ENCODE results near the gene DIPK1B.
"Not testable (repeated sequence)": the region's sequence is repeated elsewhere in the genome, so short reads cannot be mapped to it uniquely, and the experiment has no call there.

The DIPK1B gene

GRCh38 chr9:136754059-136754572 is 41.7 kb downstream of the DIPK1B start:
- ATAC-seq (ENCODE audit: insufficient read depth, low read depth): no peak
- Histone ChIP-seq H3K9me3 (ENCODE audit: insufficient read depth, low read length, severe bottlenecking) (no peaks in the 10 kb centered on the region), H4K20me1 (ENCODE audit: insufficient read depth, low read length) (no peaks in the 10 kb centered on the region), H3K4me3 (ENCODE audit: low read depth in 1 of 2, low read length in 2 of 2) (no peak overlapping the region), H3K9ac (ENCODE audit: low read depth, low read length) (no peak overlapping the region), H3K79me2 (ENCODE audit: insufficient read depth, low read length) (no peaks in the 10 kb centered on the region), H3K4me2 (ENCODE audit: insufficient read depth, low read length) (no peak overlapping the region), H3K27me3 (ENCODE audit: insufficient read depth, low read length, poor library complexity) (no peaks in the 10 kb centered on the region), H3K36me3 (ENCODE audit: insufficient read depth, low read length) (no peaks in the 10 kb centered on the region), H3K4me1 (ENCODE audit: insufficient read depth, low read length) (no peaks in the 10 kb centered on the region), H2AFZ (ENCODE audit: low read depth, low read length) (no peak overlapping the region), H3K27ac (ENCODE audit: low read length) (no peak overlapping the region)
- no peak for DNase-seq
- TF ChIP-seq EZH2 (IDR thresholded peaks at IDR 0.05; ENCODE audit: borderline replicate concordance, low read depth, low read length, severe bottlenecking): no peak
- TF ChIP-seq CTCF (IDR thresholded peaks at IDR 0.05; ENCODE audit: borderline replicate concordance, extremely low read depth, low read length, poor library complexity, severe bottlenecking): no peak

- Histone ChIP-seq H3K27me3 (ENCODE audit: insufficient read depth, low read length, poor library complexity) (no peaks in the 10 kb centered on the region), H3K4me1 (ENCODE audit: insufficient read depth, low read length) (no peaks in the 10 kb centered on the region), H4K20me1 (ENCODE audit: insufficient read depth, low read length) (no peaks in the 10 kb centered on the region), H3K4me3 (ENCODE audit: low read depth in 1 of 2, low read length in 2 of 2) (no peak overlapping the region), H3K79me2 (ENCODE audit: insufficient read depth, low read length) (no peaks in the 10 kb centered on the region), H3K36me3 (ENCODE audit: insufficient read depth, low read length) (no peaks in the 10 kb centered on the region), H3K9ac (ENCODE audit: low read depth, low read length) (no peak overlapping the region), H2AFZ (ENCODE audit: low read depth, low read length) (no peak overlapping the region), H3K27ac (ENCODE audit: low read length) (no peak overlapping the region), H3K4me2 (ENCODE audit: insufficient read depth, low read length) (no peak overlapping the region), H3K9me3 (ENCODE audit: insufficient read depth, low read length, severe bottlenecking) (no peaks in the 10 kb centered on the region)
- TF ChIP-seq CTCF (IDR thresholded peaks at IDR 0.05; ENCODE audit: borderline replicate concordance, extremely low read depth, low read length, poor library complexity, severe bottlenecking) (no peak), EZH2 (IDR thresholded peaks at IDR 0.05; ENCODE audit: borderline replicate concordance, low read depth, low read length, severe bottlenecking) (no peak)
- DNase-seq (no peak), ATAC-seq (ENCODE audit: insufficient read depth, low read depth) (no peak)
Observed at GRCh38 chr9:136754626-136755301, 42.4 kb downstream of the DIPK1B start.

DNA sequence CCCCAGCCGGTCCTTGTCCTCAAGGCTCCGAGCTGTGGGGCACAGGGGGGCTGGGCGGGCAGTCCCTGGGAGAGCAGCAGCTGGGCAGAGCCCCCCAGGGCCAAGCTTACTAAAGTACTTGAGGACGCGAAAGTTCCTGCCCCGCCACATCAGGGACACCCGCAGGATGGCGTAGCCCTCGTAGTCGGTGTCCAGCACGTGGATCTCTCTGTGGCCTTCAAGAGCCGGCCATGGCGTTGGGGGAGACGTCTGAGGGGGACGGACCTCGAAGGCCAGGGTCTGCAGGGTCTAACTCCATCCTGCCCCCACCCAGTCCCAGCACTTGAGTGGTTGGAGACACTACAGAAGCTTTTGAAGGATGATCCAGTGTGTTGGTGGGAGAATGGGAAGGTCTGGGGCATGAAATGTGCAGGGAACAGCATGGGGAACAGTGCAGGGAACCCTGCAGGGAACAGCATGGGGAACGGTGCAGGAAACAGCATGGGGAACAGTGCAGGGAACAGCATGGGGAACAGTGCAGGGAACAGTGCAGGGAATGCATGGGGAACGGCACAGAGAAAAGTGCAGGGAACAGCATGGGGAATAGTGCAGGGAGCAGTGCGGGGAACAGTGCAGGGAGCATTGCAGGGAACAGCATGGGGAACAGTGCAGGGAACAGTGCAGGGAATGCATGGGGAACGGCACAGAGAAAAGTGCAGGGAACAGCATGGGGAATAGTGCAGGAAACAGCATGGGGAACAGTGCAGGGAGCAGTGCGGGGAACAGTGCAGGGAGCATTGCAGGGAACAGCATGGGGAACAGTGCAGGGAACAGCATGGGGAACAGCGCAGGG is 43.1 kb downstream of the DIPK1B start:
- H3K27ac ChIP-seq (ENCODE audit: low read length): not testable (repeated sequence)

GRCh38 chr9:136756134-136756438 is 43.7 kb downstream of the DIPK1B start:
- Histone ChIP-seq H3K79me2 (ENCODE audit: insufficient read depth, low read length) (no peaks in the 10 kb centered on the region), H3K4me3 (ENCODE audit: low read depth in 1 of 2, low read length in 2 of 2) (no peak overlapping the region), H3K27ac (ENCODE audit: low read length) (no peak overlapping the region), H3K9ac (ENCODE audit: low read depth, low read length) (no peak overlapping the region), H3K27me3 (ENCODE audit: insufficient read depth, low read length, poor library complexity) (no peaks in the 10 kb centered on the region), H3K4me2 (ENCODE audit: insufficient read depth, low read length) (no peak overlapping the region), H3K4me1 (ENCODE audit: insufficient read depth, low read length) (no peaks in the 10 kb centered on the region), H4K20me1 (ENCODE audit: insufficient read depth, low read length) (no peaks in the 10 kb centered on the region), H3K9me3 (ENCODE audit: insufficient read depth, low read length, severe bottlenecking) (no peaks in the 10 kb centered on the region), H3K36me3 (ENCODE audit: insufficient read depth, low read length) (no peaks in the 10 kb centered on the region), H2AFZ (ENCODE audit: low read depth, low read length) (no peak overlapping the region)
- DNase-seq (no peak), ATAC-seq (ENCODE audit: insufficient read depth, low read depth) (no peak)
- TF ChIP-seq EZH2 (IDR thresholded peaks at IDR 0.05; ENCODE audit: borderline replicate concordance, low read depth, low read length, severe bottlenecking): no peak
- TF ChIP-seq CTCF (IDR thresholded peaks at IDR 0.05; ENCODE audit: borderline replicate concordance, extremely low read depth, low read length, poor library complexity, severe bottlenecking): no peak

More for the DNA sequence above, 43.1 kb downstream of the DIPK1B start:
- not testable (repeated sequence) for H3K4me3 ChIP-seq (ENCODE audit: low read depth in 1 of 2, low read length in 2 of 2); H4K20me1 ChIP-seq (ENCODE audit: insufficient read depth, low read length); ATAC-seq (ENCODE audit: insufficient read depth, low read depth); H2AFZ ChIP-seq (ENCODE audit: low read depth, low read length); H3K79me2 ChIP-seq (ENCODE audit: insufficient read depth, low read length); H3K9ac ChIP-seq (ENCODE audit: low read depth, low read length); H3K4me1 ChIP-seq (ENCODE audit: insufficient read depth, low read length); H3K4me2 ChIP-seq (ENCODE audit: insufficient read depth, low read length); H3K9me3 ChIP-seq (ENCODE audit: insufficient read depth, low read length, severe bottlenecking); H3K36me3 ChIP-seq (ENCODE audit: insufficient read depth, low read length); H3K27me3 ChIP-seq (ENCODE audit: insufficient read depth, low read length, poor library complexity); DNase-seq
